GM18907 (cell line): ENCODE results near the gene RHAG.
"Not testable (repeated sequence)": the region's sequence is repeated elsewhere in the genome, so short reads cannot be mapped to it uniquely, and the experiment has no call there.

Experiments
- ATAC-seq: cut with Tn5 transposase; IDR thresholded peaks from one replicate; pipeline ENCODE4 v1.9.1; 2021; ENCODE audit warnings: mild to moderate bottlenecking, moderate library complexity; ENCODE audit not compliant: unreplicated experiment

Gene RHAG

DNA sequence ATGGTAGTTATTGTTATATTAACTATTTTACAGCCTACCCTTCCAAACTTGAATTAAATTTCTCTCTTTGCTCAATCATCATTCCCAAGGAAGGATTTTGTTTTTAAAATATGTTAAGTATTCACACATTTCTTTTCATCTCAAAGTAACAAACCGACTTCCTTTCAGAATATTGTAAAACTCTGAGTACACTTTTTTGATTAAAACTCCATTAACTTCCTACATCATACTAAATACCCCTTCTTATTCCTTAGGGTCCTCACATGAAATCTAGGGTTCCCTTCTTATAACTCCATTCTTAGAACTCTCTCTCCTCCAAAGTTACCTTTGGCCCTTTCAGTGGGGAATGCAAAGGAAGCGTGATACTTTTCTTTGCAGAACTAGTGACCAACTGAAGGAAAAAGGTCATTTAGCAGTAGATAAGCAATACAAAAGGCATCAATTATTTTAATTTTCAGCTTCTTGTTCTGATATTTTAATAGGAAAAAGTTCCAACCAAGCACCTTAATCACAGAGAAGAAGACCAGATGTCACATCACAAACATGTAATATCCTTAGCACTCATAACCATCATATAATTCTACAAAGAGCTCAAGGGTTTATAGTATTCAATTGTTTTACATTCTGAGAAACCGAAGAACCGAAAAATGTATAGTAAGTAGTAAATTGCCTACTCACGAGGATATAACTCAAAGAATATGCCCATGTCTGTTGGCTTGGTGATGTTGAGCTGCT is 494 bp downstream of the RHAG start:
- no peak for ATAC-seq

DNA sequence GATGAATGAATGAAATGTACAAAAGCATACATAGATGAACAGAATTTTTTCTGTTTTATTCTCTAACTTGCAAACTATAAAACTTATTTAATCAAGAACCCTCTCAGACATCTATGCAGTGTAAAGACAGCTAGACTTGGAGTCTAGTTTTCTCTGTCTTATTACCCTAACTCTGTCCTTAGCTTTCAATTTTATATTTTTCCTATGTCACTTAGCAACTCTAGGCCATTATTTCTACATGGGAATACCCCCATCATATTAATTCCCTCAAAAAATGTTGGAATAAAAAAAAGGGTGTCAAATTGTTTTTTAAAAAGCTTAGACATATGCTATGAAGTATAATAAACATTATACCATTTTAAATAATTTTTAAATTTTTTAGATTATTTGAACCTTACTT is 1.2 kb downstream of the RHAG start:
- ATAC-seq: no peak

DNA sequence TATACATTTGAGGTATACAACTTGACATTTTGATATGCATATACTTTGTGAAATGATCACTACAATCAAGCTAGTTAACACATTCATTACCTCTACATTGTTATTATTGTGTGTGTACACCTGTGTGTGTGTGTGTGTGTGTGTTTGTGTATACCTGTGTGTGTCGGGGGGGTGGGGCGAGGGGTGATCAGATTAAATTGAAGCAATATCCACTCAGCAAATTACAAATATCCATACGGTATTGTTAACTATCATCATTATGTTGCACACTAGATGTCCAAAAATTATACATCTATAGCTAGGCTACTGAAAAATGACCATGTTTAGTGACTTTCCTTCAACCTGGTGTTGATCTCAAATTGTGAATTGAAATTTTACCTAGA is 1.8 kb downstream of the RHAG start:
- no peak for ATAC-seq

DNA sequence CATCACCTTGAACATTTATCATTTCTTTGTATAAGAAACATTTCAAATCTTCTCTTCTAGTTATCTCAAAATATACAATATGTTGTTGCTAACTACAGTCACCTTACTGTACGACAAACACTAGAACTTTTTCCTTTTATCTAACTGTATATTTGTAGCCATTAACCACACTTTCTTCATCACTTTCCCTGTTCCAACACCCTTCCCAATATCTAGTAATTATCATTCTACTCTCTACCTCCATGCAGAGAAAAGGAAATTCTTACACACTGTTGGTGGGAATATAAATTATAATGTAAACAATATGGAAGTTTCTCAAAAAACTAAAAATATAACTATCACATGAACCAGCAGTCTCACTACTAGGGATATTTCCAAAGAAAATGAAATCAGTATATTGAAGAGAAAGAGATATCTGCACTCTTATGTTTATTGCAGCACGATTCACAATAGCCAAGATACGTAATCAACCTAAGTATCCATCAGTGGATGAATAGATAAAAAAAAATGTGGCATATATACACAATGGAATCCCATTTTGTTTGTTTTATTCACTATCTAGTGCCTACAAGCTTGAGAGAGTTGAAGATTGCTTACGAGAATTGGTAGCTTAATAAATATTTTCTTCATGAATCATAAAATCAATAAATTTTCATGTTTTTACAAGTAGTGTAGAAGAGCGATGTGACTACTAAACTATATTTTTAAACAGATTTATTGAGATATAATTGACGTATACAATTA is 2.4 kb downstream of the RHAG start:
- no peak for ATAC-seq

DNA sequence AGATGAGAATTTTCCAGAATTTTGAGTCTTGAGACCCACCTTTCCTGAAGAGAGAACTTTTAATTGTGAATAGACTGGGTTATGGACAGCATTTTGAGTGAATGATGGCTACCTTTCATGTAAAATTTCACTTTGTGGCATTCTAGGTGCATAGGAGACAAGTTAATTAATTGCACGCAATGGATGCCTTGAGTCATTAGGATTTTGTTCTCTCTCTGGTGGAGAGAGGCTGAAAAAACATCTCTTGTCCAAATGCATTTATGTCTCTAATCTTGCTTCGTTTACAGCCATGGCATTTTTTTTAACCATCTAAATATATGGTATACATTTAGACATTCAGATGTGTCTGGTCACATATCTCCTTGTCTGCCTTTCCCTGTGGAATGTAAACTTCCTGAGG is 3.1 kb downstream of the RHAG start:
- ATAC-seq: no peak

DNA sequence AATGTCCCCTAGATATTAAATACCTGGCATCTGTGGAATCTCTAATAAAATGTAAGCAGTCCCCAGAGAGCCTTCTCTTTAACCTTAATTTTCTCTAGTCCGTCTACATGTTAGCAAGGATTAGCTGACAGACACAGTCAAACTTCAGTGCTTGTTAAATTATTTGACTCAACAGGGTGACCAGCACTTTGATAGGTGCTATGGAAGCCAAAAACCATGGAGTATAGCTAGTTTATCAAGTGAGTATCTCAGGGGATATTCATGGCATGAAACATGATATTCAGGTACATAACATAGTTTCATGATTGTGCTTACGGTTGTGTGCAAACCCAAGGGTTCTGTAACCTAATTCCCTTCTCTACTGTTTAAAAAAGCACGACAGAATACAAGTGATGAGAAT is 3.9 kb downstream of the RHAG start:
- no peak for ATAC-seq

DNA sequence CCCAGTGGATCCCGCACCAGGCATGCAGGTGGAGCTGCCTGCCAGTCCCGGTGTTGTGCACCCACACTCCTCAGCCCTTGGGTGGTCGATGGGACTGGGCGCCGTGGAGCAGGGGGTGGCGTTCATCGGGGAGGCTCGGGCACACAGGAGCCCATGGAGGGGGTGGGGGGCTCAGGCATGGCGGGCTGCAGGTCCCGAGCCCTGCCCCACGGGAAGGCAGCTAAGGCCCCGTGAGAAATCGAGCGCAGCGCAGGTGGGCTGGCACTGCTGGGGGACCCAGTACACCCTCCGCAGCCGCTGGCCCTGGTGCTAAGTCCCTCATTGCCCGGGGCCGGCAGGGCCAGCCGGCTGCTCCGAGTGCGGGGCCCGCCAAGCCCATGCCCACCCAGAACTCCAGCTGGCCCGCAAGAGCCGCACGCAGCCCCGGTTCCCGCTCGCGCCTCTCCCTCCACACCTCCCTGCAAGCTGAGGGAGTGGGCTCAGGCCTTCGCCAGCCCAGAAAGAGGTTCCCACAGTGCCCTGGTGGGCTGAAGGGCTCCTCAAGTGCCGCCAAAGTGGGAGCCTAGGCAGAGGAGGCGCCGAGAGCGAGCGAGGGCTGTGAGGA is 7.1 kb downstream of the RHAG start:
- ATAC-seq: not testable (repeated sequence)

DNA sequence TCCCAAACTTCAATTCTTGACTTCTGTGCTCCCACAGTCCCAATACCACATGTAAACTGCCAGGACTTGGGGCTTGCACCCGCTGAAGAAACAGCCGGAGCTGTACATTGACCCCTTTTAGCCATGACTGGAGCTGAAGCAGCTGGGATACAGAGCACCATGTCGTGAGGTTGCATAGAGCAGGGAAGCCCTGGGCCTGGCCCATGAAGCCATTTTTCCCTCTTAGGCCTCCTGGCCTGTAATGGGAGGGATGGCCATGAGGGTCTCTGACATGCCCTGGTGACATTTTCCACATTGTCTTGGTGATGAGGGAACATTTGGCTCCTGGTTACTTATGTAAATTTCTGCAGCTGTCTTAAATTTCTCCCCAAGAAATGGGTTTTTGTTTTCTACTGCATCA is 9.8 kb downstream of the RHAG start:
- no peak for ATAC-seq

DNA sequence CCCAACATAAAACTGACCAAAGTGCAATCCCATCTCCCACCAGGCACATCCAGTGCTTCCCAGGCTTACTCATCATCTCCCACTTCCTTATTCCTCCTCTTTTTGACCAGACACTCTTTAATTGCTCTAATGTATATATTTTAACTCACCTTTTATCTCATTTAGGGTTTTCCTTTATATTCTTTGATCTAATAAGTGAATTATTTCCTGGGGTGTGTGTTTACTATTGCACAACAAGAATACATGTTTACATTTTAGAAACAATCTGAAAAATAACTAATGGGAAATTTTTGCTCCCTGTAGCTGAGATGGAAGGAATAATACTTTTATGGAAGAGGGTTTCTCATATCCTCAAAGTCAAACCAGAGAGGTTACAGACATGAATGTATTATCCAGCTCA is 18.4 kb downstream of the RHAG start:
- no peak for ATAC-seq

DNA sequence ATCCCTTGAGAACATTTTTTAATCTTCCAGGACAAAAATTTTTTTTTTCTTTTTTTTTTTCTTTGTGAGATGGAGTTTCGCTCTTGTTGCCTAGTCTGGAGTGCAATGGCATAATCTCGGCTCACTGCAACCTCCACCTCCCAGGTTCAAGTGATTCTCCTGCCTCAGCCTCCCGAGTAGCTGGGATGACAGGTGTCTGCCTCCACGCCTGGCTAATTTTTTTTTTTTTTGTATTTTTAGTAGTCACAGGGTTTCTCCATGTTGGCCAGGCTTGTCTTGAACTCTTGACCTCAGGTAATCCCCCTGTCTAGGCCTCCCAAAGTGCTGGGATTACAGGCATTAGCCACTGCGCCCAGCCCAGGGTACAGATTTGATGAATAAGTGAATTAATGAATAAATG is 22.5 kb downstream of the RHAG start:
- ATAC-seq: not testable (repeated sequence)

DNA sequence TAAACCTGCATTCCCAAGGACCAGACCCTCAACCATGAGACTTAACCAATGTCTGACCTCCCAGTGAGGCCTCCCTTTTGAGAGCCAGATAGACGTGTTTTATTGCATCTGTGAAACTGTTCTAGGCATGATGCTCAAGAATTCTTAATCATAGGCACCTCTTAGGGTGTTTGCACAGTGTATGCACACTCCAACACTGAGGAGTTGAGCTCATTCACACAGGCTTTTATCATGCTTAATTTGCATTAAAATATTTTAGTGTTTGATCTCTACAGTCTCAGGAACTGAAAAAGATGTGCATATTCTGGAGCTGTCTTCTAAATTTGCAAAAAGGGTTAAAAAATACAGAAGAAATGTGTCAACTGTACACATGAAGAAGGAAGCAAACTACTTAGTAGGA is 27.4 kb downstream of the RHAG start:
- no peak for ATAC-seq

DNA sequence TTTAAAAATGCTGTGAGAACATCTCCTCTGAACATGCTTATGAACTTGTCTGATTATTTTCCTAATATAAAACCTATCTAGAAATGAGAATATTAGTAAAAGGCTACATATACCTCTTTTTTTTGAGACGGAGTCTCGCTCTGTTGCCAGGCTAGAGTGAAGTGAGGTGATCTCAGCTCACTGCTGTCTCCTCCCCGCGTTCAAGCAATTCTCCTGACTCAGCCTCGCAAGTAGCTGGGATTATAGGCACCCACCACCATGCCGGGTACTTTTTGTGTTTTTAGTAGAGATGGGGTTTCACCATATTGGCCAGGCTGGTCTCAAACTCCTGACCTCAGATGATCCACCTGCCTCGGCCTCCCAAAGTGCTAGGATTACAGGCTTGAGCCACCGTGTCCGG is 28.4 kb downstream of the RHAG start:
- ATAC-seq: not testable (repeated sequence)

DNA sequence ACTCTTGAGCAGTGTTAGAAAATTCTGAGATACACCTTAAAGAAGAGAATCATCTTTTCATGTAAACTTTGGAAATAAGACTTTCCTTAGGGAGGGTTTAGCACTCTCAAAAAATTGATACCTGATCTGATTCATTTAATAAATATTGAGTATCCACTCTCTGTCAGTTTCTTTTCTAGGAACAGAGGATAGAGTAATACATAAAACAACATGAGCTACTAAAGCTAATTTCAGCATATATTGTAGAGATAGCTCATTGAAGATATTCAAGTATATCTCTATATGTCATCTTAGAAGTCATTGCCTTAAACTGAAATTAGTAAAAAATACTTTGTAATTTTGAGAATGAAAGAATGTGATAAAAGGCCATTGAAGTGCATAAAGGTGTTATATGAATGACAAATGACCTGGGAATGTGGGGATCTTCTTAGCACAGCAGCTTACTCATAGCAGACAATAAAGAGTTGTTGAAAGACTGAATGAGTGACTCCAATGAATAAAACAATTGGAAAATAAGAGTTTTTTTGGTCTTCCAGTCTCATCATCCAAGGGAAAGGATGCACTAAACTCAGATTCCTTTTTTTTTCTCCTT is 29.2 kb downstream of the RHAG start:
- ATAC-seq: no peak

DNA sequence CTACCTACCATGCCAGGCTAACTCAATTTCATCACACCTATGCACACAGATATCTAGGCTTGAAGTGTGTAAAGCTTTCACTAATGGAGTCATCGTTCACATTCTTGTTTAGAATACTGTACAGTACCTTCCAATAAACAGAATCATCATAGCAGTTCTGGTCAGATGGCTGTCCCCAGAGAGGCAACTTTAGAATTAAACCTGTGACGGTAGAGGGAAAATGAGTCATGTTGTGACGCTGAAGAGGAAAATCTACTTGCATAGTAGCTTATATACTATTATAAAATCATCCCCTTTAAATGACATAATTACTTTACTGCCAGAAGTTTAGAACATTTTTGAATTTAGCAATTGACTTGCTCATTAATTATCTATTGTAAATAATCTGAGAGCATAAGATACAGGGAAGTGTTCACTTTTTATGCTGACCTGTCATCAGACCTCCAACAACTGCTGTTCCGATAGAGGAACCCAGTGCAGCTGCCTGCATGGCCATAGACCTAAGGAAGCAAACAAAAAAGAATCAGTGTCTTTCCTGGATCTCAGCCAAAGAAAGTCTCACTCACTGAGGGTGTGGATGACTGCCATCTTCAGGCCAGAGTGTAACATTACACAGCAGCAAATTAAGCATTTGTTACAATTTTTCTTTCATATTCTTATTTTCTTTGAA is 29.8 kb downstream of the RHAG start:
- ATAC-seq: peak; percentile 98

DNA sequence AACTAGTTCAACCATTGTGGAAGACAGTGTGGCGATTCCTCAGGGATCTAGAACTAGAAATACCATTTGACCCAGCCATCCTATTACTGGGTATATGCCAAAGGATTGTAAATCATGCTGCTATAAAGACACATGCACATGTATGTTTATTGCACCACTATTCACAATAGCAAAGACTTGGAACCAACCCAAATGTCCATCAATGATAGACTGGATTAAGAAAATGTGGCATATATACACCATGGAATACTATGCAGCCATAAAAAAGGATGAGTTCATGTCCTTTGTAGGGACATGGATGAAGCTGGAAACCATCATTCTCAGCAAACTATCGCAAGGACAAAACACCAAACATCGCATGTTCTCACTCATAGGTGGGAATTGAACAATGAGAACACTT is 32.6 kb downstream of the RHAG start:
- ATAC-seq: not testable (repeated sequence)

DNA sequence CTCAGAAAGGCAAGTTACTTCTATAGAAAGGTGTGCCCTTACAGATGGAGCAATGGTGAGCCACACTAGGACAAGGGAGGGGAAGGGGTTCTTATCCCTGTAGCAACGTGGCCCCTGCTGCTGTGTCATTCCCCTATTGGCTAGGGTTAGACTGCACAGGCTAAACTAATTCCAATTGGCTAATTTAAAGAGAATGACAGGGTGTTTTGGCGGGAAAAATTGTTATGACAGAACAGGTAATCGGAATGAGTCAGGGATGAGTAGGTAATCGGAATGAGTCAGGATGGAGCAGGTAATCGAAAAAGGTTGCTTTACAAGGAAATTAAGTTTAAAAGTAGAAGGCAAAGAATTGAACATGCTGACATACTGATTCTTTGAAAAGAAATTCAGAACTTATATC is 49.4 kb downstream of the RHAG start:
- not testable (repeated sequence) for ATAC-seq

DNA sequence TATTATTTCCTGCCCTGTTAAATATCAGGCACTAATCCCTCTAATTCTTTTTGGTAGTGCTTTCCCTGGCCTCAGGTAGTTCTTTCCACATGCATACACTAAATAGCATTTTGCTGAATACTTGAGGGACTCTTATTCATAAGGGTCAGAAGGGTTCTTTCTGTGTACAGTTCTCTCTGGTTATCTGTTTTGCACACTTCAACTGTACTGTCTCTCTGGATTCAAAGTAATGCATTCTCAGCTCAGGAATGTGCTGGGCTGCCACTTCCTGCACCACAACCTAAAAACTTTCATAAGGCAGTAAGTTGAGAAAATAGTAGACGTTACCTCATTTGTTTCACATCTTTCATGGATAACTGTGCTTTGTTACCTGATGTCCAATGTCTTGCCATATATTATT is 54.1 kb downstream of the RHAG start:
- ATAC-seq: no peak

DNA sequence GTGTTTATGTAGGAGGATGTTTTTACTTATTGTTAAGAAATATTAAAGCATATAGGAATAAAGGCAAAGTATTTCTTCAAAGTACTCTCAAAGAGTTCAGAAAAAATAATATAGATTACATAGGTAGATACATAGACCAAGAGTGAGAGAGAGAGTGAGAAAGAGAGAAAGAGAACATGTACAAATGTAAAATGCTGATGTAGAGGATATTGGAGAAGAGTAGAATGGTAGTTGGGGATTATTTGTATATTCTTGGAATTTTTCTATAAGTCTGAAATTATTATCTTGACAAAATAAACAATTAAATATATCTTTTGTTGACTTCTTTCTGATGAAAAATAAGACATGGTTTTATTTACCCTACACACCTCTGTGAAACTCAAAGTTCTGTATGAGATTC is 57.0 kb downstream of the RHAG start:
- ATAC-seq: no peak

DNA sequence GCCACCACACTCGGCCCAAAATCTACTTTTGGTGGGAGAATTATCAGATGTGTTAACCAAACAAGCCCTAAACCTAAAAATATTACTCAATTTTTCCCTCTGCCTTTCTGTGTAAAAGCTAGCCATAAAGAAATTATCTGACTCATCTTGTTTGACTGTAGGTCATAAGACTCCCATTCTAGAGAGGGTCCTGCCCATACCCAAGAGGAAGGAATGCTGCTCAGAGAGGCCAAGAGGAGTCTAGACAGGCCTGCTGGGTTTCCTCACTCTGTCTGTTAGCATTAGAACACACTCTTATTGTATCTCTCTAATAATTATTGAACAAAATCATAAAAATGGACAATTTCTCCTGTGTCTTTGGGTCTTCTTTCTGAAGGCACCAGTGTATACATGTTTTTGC is 60.0 kb downstream of the RHAG start:
- ATAC-seq: no peak

DNA sequence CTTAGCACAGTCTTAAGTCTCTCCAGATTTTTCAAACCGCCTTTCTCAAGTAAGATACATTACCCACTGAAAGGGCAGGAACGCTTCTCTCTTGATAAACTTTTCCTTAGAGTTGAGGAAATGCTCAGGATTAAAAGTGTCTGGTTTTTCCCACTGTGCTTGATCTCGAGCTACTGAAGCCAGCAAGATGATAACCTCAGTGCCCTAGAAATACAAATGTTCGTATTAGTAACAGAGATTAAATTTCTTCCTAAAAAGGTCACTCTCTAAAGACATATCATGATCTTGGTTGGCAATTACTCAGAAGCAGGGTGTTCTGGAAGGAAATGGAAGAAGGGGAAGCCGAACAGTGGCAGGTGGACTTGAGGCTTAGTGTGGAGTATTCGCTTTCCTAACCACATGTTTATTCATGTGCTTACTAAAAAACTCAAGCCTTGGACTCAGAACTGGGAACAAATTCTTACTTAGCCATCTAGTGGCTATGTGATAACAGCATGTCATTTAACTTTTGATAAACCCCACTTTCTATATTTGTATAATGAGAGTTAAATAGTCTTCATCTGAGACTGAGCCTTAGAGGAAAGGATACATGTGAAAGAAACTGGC is 66.1 kb downstream of the RHAG start:
- no peak for ATAC-seq

DNA sequence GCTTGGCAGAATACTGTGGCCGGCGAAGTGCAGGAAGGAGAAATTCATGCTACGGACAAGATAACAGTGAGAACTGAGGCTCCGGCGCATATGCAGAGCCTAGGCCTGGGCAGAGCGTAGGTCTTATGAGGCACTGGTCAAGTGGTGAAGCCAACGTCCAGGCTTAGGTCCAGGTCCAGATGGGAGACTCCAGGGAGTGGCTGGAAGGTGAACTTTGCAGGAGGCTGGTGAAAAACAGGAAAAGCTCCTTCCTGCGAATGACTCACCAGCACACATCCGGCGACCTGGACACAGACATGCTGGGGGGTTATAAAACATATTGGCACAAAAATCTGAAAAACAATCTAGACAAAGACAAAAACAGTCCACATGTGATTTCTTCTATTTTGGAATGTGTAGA is 70.8 kb downstream of the RHAG start:
- no peak for ATAC-seq
